Measurements from ENCODE around the gene NR2F2.

NR2F2 gene

DNA sequence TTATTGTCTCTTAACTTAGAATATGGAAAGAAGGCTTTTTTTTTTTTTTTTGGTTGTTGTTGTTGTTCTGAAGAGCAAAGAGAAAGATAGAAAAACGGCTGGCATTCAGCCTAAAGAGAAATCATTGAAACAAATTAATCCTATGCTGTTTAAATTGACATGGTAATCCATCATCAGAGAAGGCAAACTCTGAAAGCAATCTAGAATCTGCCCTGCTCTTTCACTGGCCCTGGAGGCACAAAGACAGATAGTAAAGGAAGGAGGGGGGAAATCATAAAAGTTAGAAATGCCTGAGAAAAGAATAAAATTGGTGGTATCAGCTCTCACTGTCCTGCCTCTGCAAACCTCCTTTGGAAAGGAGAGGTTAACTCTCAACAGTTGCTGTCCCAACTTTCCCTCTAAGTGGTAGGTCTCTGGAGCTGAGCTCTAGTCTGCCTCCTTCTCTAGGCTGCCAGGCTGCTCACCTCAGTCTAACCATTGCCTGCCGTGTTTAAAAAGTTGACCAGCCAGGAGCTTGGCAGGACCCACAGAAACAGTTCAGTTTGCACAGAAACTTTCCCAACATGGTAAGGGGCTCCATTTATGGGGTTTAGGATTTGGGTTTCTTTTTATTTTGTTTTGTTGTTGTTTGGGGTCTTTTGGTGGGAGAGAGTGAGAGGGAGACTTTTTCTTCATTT, 13.4 kb upstream of the NR2F2 start:
- no peak overlapping the region for H3K27ac ChIP-seq
- TF ChIP-seq, protein P1, sequence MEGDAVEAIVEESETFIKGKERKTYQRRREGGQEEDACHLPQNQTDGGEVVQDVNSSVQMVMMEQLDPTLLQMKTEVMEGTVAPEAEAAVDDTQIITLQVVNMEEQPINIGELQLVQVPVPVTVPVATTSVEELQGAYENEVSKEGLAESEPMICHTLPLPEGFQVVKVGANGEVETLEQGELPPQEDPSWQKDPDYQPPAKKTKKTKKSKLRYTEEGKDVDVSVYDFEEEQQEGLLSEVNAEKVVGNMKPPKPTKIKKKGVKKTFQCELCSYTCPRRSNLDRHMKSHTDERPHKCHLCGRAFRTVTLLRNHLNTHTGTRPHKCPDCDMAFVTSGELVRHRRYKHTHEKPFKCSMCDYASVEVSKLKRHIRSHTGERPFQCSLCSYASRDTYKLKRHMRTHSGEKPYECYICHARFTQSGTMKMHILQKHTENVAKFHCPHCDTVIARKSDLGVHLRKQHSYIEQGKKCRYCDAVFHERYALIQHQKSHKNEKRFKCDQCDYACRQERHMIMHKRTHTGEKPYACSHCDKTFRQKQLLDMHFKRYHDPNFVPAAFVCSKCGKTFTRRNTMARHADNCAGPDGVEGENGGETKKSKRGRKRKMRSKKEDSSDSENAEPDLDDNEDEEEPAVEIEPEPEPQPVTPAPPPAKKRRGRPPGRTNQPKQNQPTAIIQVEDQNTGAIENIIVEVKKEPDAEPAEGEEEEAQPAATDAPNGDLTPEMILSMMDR (IDR thresholded peaks at IDR 0.05), result no peak
- TF ChIP-seq ZFX (IDR thresholded peaks at IDR 0.05; ENCODE audit: borderline replicate concordance), result no peak

DNA sequence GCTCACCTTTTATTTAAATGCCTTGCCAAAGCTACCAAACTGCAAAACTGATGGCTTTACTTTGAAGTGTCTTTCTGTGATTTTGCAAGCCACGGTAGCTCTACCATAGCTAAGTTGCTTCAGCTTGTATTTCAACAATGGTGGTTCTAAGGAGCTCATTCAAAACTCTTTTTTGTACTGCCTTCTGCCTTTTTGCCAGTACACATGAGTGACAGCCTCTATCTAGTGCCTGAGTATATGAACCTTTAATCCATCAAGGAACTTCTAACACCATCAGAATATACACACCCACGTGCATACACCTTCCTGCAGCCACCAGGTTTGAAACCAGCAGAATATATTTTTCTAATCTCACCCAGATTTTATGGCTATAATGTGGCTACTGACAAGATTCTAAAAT, 10.4 kb upstream of the NR2F2 start:
- TF ChIP-seq ZFX (IDR thresholded peaks at IDR 0.05; ENCODE audit: borderline replicate concordance), result no peak
- TF ChIP-seq, protein P1 (IDR thresholded peaks at IDR 0.05), result no peak
- no peak overlapping the region for H3K27ac ChIP-seq

DNA sequence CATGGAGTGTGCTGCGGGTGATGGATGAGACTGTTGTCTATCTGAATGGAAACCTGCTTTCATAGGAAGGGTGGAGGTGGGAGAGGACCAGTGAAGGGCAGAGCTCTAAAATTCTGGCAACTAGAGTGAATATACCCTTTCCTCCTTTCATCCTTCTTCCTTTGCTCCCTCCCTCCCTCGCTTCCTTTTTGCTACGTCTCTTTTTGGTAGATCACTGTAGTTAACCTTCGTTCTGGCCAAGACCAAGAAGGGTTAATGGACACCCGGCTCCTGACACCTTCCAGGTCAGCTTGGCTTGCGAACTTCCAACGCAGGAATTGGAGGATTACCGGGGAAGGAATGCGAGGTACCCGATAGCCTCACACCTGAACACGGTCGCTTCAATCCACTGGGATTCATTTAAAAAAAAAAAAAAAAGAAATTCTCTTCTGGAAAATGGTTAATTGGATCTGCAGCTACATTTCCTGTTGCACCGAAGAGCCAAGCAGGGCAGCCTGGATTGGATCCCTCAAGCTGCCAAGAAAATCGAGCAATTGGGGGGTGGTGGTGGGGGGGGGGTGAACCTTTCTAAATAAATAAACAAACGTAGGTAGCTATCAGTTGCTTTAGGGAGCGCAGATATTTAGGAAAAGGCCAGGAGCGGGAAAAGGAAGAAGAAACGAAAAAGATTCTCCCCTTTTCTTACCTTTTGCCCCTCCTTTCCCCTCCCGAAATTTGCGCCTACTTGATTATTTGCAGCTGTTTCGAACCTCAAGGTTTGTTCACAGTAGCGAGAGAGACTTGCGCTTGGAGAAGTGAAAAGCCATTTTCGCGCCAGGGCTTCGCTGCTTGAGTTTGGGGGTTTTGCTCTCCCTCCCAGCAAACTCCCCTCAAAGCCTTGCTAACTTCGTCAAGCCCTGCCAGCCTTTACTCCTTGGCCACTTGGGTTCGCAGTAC, 9.5 kb upstream of the NR2F2 start:
- no peak for TF ChIP-seq ZFX (IDR thresholded peaks at IDR 0.05; ENCODE audit: borderline replicate concordance)
- TF ChIP-seq, protein P1 (IDR thresholded peaks at IDR 0.05), result no peak
- no peak overlapping the region for H3K27ac ChIP-seq

DNA sequence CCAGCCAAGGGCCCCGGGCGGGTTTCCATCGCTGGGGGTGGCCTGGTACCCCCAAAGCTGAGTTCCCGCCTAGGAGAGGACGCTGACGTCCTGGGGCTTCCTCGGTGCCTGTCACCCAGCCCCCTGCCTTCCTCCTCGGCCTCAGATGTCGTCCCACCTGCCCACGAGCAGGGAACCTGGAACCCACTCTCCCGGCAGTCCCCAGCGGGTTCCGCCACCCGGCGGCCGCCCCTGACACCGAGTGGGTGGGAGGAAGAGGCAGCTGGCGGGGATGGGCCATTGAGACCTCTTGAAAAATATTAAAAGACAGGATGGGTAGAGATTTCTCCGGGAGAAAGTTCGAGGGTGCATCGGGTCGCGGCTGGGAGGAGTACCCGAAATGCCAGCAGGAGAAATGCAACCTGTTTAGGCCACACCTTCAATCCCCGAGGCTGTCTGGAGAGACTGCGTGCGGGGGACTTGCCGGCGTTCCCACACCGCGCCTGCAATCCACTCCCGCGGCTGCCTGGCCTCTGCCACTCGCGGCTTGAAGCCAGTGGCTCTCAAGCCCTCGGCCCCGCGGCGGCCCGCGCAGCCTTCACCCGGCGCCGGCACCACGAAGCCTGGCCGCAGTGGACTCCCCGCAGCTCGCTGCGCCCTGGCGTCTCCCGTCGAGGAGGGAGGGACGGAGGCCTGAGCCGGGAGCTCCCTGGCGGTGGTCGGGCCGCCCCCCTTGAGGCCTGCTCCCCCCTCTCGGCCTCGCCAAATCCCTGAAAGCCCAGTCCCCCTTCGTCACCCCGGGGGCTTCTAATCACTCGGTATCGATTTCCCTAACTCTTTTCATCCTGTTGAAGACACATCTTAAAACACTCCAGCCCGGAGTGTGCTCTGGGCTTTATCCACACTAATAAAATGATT, 8.6 kb upstream of the NR2F2 start:
- no peak for TF ChIP-seq ZFX (IDR thresholded peaks at IDR 0.05; ENCODE audit: borderline replicate concordance)
- TF ChIP-seq, protein P1 (IDR thresholded peaks at IDR 0.05), result no peak
- H3K27ac ChIP-seq, result no peak overlapping the region

DNA sequence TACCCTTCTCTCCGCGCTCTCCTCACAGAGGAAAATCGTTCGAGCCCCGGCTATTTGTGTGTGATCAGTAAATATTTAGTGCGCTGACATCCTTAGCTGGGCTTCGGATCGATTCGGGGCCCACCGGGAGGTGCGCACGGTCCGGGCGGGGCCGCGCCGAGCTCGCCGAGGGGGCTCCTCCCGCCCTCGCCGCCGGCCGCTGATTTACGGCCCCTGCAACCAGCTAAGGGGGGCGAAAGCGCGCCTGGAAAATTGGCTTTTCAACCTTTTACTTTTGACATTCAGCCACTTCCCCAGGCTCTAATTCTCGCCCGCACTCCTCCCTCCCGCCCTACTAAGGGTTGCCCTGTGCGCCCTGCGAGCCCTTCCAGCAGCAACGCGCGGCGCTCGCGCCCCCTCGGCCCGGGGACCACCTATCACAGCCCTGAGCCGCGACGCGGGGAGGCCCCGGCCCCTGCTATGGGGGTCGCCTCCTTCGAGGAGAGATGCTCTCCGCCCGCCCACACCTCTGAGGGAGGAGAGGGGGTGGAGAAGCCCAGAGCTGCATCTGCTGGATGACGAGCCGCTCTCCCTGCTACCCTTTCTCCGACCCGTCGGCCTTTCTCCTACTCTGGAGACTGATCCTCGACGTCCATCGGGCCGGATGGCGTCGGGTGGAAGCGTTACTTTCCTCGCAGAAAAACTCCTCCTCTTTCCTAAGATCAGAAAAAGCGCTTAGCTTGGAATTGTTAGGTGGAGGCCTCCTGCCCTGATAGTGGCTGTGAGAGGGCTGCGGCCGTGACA, 7.8 kb upstream of the NR2F2 start:
- TF ChIP-seq, protein P1 (IDR thresholded peaks at IDR 0.05), result no peak
- H3K27ac ChIP-seq, result no peak overlapping the region

DNA sequence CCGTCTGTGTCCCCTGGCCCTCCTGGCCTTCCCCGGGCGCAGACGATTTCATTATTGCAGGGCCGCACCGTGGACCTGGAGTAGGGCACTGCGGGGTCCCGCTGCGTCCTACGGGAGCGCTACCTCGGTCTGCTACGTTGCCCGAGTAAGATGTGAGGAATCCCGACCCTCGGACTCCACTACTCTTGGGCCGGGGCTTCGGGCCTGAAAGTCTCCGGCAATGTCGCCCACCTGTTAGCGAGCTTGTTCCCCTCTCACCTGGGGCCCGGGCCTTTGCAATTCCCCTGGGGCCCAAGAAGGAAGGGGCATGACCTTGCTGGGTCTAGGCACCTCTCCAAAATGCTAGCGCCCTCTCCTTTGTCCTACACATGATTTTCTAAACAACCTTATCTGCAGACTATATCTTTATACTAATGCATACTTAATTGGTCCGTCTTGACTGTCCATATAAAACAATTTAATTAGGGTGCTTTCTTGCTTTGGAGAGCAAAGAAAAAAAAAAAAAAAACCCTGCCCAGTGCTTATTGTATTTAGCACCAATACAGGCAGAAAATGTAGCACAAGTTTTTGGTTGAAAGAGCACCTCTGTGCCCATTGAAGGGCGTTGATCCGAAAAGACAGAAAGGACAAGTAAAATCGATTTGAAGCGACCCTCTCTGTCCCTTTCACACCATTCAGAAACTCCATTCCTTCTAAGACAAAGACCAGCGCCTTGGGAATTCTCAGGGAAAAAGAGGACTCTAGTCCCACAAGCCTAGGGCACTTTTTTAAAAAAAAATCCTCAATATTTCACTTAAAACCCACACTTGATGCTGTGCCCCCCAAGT, 7.0 kb upstream of the NR2F2 start:
- H3K27ac ChIP-seq, result no peak overlapping the region
- no peak for TF ChIP-seq ZFX (IDR thresholded peaks at IDR 0.05; ENCODE audit: borderline replicate concordance)
- TF ChIP-seq, protein P1 (IDR thresholded peaks at IDR 0.05), result no peak

All from 22Rv1 (cell line).